Upper lobe of right lung (tissue), 1 donor: ENCODE measurements around the gene SLC35F4. TPM values are rescaled to one million over a fixed set of nuclear protein-coding genes. Genes with fewer than 3 reads are reported as not detected.

Source experiments
- ATAC-seq: fragments of 200-7000 bp; cut with Tn5 transposase; one replicate; pipeline ENCODE4 v1.9.1; 2020; ENCODE audit warnings: mild to moderate bottlenecking, moderate library complexity
- DNase-seq: peaks from one replicate; pipeline ENCODE4 v3.0.0-alpha.2; 2020
- H3K27ac ChIP-seq: fragments of 200-600 bp; one replicate; pipeline ENCODE4 v1.8.0; 2022
- H3K27me3 ChIP-seq: fragments of 200-600 bp; one replicate; pipeline ENCODE4 v1.8.0; 2022; ENCODE audit warnings: mild to moderate bottlenecking
- H3K36me3 ChIP-seq: fragments of 200-600 bp; one replicate; pipeline ENCODE4 v1.8.0; 2022
- H3K4me1 ChIP-seq: fragments of 200-600 bp; one replicate; pipeline ENCODE4 v1.8.0; 2022
- H3K4me3 ChIP-seq: fragments of 200-600 bp; one replicate; pipeline ENCODE4 v1.8.0; 2022; ENCODE audit warnings: mild to moderate bottlenecking
- H3K9me3 ChIP-seq: fragments of 200-600 bp; one replicate; pipeline ENCODE4 v1.8.0; 2022
- intact Hi-C: fragments of 100-400 bp; cut with DNase I; formaldehyde crosslinking; loops from one replicate; pipeline ENCODE4 v1.11.0; 2022
- total RNA-seq: library from RNA; stranded (reverse); fragmentation: NEBNext Ultra II Directional; extraction: Animal tissue kit (Norgen Biotek cat#: 25700); gene quantifications from one replicate; pipeline ENCODE4 v1.2.1, GENCODE V29; 2021
- TF ChIP-seq, protein P1 (sequence below): fragments of 200-600 bp; IDR thresholded peaks from one replicate; pipeline ENCODE4 v1.8.0; 2022; ENCODE audit warnings: antibody characterized with exemption
- donor health status: DM: no; HTN: yes; CAD: no; lungs with severe emphysema.

SLC35F4 gene
- total RNA-seq, 1 donor from 2014 or later = not detected

DNA sequence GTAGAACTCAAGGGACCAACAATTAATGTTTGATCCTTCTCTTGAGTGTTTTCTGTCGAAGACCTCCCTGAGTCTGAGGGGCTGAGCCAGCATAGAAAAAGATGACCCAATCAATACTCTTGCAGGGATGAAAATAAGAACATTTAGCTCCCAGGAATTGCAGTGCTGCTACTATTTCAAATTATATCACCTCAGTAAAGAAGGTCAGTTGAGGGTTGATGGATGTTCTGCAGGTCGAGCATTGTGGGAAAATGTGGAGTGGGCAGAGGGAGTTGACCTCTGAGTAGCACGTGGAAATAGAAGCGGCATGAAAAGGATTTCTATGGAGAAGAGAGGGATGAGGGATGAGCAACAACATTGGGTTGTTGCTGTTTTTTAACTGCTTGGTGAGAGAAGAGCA, 297.3 kb downstream of the SLC35F4 start:
- H3K36me3 ChIP-seq = no peaks in the 10 kb centered on the region
- H3K27me3 ChIP-seq = no peaks in the 10 kb centered on the region
- H3K27ac ChIP-seq = no peak overlapping the region
- no peak overlapping the region for H3K4me3 ChIP-seq
- no peaks in the 10 kb centered on the region for H3K9me3 ChIP-seq
- TF ChIP-seq, protein P1, sequence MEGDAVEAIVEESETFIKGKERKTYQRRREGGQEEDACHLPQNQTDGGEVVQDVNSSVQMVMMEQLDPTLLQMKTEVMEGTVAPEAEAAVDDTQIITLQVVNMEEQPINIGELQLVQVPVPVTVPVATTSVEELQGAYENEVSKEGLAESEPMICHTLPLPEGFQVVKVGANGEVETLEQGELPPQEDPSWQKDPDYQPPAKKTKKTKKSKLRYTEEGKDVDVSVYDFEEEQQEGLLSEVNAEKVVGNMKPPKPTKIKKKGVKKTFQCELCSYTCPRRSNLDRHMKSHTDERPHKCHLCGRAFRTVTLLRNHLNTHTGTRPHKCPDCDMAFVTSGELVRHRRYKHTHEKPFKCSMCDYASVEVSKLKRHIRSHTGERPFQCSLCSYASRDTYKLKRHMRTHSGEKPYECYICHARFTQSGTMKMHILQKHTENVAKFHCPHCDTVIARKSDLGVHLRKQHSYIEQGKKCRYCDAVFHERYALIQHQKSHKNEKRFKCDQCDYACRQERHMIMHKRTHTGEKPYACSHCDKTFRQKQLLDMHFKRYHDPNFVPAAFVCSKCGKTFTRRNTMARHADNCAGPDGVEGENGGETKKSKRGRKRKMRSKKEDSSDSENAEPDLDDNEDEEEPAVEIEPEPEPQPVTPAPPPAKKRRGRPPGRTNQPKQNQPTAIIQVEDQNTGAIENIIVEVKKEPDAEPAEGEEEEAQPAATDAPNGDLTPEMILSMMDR = no peak
- H3K4me1 ChIP-seq = no peaks in the 10 kb centered on the region
- intact Hi-C loops = no loop called here
- no peak for ATAC-seq
- DNase-seq = no peak

DNA sequence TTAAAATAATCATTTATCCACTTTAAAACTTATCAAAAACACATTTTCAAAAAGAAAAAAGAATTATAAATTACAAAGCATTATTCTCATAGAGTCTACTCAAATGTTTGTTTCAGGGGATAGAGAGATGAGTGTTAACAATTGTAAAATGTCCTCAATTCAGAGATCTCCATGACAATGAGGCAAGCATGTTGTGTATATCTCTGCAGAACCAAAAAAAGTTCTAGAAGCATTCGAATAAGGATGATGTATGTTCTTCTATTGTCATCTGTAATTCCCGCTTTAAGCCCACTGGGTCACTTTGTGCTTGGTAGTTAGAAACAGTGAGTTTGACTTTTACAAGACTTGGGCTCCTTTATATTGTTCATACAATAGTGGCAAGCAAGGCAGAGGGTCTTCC, 298.7 kb downstream of the SLC35F4 start:
- TF ChIP-seq, protein P1 = no peak
- no peaks in the 10 kb centered on the region for H3K4me1 ChIP-seq
- no peaks in the 10 kb centered on the region for H3K9me3 ChIP-seq
- H3K4me3 ChIP-seq = no peak overlapping the region
- no peaks in the 10 kb centered on the region for H3K36me3 ChIP-seq
- ATAC-seq (no peak), DNase-seq (no peak)
- H3K27ac ChIP-seq = no peak overlapping the region
- no peaks in the 10 kb centered on the region for H3K27me3 ChIP-seq
- intact Hi-C loops = no loop called here

DNA sequence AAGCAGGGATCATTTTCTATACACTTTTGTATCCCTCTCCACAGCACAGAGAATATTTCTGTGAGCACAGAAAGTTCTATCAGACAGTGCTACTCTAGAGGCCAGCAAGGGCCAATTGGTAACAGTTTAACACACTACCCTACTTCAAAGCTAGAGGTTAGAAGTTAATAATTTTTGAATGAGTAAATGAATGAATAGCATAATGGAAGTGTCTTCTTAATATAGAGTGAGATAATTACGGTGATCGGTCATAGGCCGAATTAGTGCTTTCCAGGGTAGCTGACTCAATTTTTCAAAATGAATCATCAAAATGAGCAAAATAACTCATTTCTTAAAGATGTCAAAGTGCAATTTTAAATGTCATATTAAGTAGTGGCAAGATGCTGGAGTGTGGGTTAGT, 305.2 kb downstream of the SLC35F4 start:
- TF ChIP-seq, protein P1 = no peak
- H3K36me3 ChIP-seq = no peaks in the 10 kb centered on the region
- H3K27me3 ChIP-seq = no peaks in the 10 kb centered on the region
- no peak overlapping the region for H3K4me3 ChIP-seq
- ATAC-seq (no peak), DNase-seq (no peak)
- no peaks in the 10 kb centered on the region for H3K9me3 ChIP-seq
- no peaks in the 10 kb centered on the region for H3K4me1 ChIP-seq
- H3K27ac ChIP-seq = no peak overlapping the region
- intact Hi-C loops = no loop called here

DNA sequence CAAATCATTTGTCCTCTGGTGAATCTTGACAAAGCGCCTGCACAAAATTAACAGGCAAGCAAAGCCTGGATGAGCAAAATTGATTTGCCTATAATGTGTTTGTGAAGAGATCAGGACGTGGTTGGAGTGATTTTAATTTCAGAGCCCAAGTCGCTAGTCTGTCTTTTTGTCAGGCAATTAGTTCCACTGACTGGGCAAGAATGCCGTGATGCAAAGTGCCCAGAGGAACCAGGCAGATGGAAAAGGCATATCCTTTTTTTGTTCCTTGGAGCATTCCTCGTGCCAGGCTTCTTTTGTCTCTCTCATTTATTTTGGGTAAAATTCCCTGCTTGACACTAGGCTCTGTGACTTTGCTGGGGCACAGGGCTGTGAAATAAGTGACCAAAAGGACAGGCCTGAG, 306.3 kb downstream of the SLC35F4 start:
- Histone ChIP-seq H3K27me3 (no peaks in the 10 kb centered on the region), H3K4me1 (no peaks in the 10 kb centered on the region), H3K27ac (no peak overlapping the region), H3K9me3 (no peaks in the 10 kb centered on the region), H3K36me3 (no peaks in the 10 kb centered on the region), H3K4me3 (no peak overlapping the region)
- ATAC-seq = no peak
- intact Hi-C loops = no loop called here
- no peak for DNase-seq
- TF ChIP-seq, protein P1 = no peak

DNA sequence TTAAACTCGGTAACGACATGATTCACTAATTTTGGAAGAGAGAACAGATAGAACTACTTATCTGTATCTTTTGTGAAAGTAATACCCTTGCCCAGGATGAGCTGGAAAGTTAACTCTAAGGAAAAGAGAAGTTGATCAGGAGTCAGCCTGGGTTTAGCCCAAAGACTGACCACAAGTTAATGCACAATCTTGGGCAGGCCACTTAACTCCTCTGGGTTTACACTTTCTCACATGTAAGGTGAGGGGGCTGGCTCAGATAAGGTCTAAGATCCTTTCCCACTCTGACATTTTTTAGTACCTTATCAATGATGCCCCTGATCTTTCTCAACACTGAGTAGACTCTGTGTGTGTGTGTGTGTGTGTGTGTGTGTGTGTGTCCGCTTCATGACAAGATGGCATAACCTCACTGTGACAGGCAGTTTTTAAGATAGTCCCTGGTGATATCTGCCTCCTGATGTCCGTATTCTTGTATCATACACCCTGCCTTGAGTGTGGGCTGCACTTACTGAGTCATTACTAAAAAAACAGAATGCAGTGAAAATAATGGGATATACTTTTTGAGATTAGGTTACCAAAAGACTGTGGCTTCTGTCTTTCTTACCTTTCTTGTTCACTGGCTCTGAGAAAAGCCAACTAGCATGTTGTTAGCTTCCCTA, 316.0 kb downstream of the SLC35F4 start:
- TF ChIP-seq, protein P1 = no peak
- DNase-seq (no peak), ATAC-seq (no peak)
- Histone ChIP-seq H3K9me3 (no peaks in the 10 kb centered on the region), H3K27me3 (no peaks in the 10 kb centered on the region), H3K36me3 (no peaks in the 10 kb centered on the region), H3K27ac (no peak overlapping the region), H3K4me1 (no peaks in the 10 kb centered on the region), H3K4me3 (no peak overlapping the region)
- intact Hi-C loops = no loop called here

DNA sequence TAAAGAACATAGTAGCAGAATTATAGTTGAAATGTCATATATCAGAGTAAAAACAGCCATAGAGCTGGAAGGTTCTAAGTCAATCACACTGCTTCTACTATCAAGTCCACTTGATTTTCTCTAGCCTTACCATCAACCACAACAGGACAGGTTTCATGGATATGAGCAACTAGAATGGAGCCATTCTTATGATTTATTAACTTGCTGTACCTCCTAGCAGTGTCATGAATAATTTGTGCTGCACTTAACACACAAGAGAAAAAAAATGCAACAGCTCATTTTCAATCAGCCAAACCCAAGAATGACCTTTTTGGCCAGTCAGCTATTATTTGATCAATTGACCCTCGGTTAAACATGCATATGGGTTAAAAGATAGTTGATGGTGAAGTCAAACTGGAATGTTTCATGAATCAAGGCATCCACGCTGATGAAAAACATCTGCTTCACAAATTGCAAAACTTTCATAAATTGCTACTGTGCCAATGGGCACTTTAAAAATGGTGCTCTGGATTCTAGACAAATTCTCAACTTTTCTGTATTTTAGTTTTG, 316.8 kb downstream of the SLC35F4 start:
- TF ChIP-seq, protein P1 = no peak
- Histone ChIP-seq H3K4me1 (no peaks in the 10 kb centered on the region), H3K27ac (no peak overlapping the region), H3K27me3 (no peaks in the 10 kb centered on the region), H3K4me3 (no peak overlapping the region), H3K36me3 (no peaks in the 10 kb centered on the region), H3K9me3 (no peaks in the 10 kb centered on the region)
- intact Hi-C loops = no loop called here
- DNase-seq (no peak), ATAC-seq (no peak)
